GM18502 (cell line): ENCODE results near the gene SEMA6C.
"Not testable (repeated sequence)": the region's sequence is repeated elsewhere in the genome, so short reads cannot be mapped to it uniquely, and the experiment has no call there.

ENCODE experiments used
- ATAC-seq: cut with Tn5 transposase; IDR thresholded peaks from one replicate; pipeline ENCODE4 v1.9.1; 2021; ENCODE audit warnings: mild to moderate bottlenecking; ENCODE audit not compliant: unreplicated experiment, poor library complexity

SEMA6C gene

DNA sequence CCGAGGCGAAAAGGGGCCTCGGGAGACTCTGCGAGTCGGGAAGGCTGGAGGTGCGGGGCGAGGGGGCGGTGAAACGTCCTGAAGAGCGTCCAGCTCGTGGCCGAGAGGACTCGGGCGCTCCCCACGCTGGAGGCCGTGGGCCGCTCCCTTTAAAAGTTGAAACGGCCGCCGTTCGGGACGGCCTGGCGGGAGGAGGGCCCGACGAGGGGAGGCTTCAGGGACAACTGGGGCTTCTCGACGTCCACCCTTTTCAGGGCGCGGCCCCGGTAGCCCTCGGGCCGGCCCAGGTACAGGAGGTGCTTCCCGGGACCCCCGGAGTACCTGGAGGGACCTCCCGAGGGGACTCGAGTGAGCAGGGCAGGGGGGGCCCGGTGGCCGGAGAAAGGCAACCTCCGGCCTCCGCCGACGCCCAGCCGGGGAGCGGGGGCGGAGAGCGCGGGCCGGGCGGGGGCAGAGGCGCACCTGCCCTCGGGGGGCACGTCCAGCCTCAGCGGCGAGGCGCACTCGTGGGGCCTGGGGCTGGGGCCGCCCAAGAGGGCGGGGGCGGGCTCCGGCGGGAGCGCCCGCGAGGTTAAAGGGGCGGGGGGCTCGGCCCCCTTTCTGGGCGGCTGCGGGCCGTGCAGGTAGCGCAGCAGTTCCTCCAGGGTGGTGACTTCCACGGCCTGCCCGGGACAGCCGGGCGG, 14.0 kb downstream of the SEMA6C start:
- no peak for ATAC-seq

GRCh38 chr1:151131701-151132334, 14.6 kb downstream of the SEMA6C start:
- no peak for ATAC-seq

DNA sequence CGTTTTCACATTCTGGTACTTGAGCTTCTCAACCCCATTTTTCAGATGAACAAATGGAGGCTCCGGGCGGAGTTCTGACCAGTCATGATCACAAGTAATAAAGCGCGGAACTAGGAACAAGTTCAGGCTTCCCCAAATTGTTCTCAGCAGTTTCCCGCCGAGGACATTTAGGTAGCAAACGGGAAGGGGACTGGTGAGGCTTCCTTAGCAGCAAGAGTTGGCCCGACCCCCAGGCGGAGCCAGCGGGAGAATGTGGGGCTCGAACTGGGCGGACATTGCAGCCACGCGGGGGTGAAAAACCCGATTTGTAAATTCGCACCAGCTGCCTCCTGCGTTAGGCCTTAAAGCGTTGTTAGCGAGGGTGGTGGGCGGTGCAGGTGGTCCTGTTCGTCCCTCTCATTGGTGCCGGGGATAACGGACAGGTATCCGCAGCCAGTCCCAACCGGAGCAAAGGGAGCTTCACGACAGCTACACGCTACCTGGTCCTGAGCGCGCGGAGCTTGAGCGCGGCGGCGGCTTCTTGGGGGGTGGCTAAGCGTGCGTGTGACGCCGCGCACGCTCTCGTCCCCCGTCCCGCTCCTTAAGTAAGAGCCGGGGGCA, 15.3 kb downstream of the SEMA6C start:
- no peak for ATAC-seq

- no peak for ATAC-seq
Observed at GRCh38 chr1:151128800-151129199, 17.6 kb downstream of the SEMA6C start.

DNA sequence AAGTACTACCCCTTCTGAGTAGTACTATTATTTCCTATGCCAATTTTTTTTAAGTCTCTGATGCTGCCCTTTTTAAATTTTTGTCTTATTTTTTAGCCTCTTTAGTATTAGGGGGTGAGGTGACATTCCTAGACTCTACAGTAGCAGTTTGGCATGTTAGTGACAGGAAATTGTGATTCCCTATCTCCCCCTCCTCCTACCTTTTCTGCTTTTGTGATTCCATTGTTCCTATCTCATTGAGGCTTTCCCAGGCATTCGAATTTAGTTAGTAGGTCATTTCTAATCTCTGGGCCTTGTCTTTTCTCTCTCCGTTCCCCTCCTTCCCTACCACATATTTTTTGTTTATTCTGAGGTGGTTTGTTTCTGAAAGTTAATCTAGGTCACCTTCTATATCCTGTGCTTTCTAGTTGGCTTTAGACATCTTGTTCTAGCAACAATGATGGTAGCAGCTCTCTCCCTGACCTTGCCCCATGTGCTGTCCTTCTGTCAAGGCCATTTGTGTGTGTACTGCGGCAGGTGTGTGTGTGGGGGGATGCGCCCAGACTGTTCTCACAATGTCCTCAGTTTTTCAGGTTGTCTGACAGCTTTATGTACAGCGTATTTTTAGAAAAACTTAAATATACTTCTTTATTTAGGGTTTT, 21.5 kb downstream of the SEMA6C start:
- no peak for ATAC-seq

DNA sequence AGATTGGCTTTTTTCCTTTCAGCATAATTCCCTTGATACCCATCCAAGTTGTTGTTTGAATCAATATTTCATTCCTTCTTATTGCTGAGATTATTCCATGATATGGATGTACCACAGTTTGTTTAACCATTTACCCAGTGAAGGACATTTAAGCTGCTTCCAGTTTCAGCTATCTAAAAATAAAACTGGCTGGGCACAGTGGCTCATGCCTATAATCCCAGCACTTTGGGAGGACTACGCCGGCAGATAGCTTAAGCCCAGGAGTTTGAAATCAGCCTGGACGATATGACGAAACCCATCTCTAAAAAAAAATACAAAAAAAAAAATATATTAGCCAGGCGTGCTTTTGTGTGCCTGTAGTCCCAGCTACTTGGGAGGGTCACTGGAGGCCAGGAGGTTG, 32.6 kb downstream of the SEMA6C start:
- ATAC-seq = no peak

GRCh38 chr1:151108331-151108730, 38.1 kb downstream of the SEMA6C start:
- ATAC-seq = no peak

DNA sequence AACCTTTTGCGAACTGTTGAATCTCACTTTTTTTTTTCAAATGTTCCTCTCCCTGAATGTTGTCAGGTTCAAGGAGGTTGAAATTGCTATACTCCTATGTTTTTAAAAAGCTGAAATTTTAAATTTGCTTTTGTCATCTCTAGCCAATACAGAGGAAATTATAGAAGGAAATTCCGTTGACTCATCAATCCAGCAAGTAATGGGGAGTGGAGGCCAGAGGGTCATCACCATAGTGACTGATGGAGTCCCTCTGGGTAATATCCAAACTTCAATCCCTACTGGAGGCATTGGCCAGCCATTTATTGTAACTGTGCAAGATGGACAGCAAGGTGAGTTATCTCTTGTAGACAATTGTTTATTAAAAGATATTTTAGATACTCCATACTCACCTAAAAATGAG, 39.5 kb downstream of the SEMA6C start:
- no peak for ATAC-seq

DNA sequence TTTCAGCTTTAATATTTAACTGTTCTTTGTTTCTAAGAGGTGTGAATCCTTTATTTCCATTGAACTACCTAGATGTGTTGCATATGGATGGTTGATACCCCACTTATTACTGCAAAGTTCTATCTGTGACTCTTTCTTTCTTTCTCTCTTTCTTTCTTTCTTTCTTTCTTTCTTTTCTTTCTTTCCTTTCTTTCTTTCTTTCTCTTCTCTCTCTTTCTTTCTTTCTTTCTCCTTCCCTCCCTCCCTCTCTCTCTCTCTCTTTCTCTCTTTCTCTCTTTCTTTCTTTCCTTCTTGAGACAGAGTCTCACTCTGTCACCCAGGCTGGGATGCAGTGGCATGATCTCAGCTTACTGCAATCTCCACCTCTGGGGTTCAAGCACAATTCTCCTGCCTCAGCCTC, 41.8 kb downstream of the SEMA6C start:
- no peak for ATAC-seq

DNA sequence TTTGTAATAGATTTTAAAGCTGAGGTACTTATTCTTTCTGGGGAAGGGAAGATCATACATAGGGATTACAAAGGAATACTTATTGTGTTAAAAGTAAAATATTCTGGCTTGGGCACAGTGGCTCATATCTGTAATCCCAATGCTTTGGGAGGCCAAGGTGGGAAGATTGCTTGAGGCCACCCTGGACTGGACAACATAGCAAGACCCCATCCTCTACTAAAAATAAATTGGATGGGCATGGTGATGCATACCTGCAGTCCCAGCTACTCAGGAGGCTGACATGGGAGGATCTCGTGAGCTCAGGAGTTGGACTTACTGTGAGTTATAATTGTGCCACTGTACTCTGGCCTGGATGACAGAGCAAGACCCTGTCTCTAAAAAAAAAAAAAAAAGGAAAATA, 48.3 kb downstream of the SEMA6C start:
- ATAC-seq = no peak

GRCh38 chr1:151097426-151097825, 49.0 kb downstream of the SEMA6C start:
- not testable (repeated sequence) for ATAC-seq

DNA sequence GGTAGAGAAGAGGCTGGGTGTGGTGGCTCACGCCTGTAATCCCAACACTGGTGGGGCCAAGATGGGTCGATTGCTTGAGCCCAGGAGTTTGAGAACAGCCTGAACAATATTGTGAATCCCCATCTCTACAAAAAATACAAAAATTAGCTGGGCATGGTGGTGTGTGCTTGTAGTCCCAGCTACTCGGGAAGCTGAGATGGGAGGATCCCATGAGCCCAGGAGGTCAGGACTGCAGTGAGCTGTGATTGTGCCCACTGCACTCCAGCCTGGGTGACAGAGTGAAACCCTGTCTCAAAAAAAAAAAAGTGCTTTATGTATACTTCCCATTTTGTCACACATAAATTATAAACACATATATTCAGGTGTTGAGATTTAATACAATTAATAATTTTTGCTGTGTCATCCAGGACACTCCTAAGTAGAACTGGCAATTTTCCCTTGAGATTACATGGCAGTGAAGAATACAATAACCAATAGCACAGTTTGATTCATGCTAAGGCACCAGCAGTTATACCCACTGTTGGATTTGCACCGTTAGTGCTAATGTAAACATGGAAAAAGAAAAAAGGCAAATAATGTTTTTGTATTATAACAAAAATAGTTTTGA, 60.4 kb downstream of the SEMA6C start:
- no peak for ATAC-seq
